DND-41 (cell line): Measurements from ENCODE around the gene RBMX.

Experiments used
- CTCF ChIP-seq: IDR thresholded peaks from 2 replicates; pipeline ENCODE4 v1.5.1; 2012; ENCODE audit warnings: borderline replicate concordance, low read length, moderate library complexity, mild to moderate bottlenecking; ENCODE audit not compliant: poor library complexity, severe bottlenecking; ENCODE audit errors: extremely low read depth
- EZH2 ChIP-seq: IDR thresholded peaks from 3 replicates; pipeline ENCODE4 v1.6.1; 2012; ENCODE audit warnings: borderline replicate concordance, low read depth, mild to moderate bottlenecking, moderate library complexity, low read length, inconsistent platforms; ENCODE audit not compliant: severe bottlenecking

GRCh38 chrX:136907621-136908020 is 27.1 kb upstream of the RBMX start:
- TF ChIP-seq EZH2 (no peak), CTCF (no peak)
